Hematopoietic multipotent progenitor cell treated with erythropoietin and hydrocortisone succinate and interleukin-3 and kit ligand, for 8 days (in vitro differentiated cells): ENCODE results near the gene KLHL4.
"Not testable (repeated sequence)": the region's sequence is repeated elsewhere in the genome, so short reads cannot be mapped to it uniquely, and the experiment has no call there.

Experiments
- DNase-seq: peaks from one replicate; pipeline ENCODE4 v3.0.0-alpha.2; 2015

KLHL4 gene

GRCh38 chrX:87679849-87680248 lies 162.2 kb downstream of the KLHL4 start:
- no peak for DNase-seq

GRCh38 chrX:87687703-87688102 lies 170.1 kb downstream of the KLHL4 start:
- no peak for DNase-seq

- DNase-seq = not testable (repeated sequence)
These were observed 170.6 kb downstream of the KLHL4 start for GRCh38 chrX:87688113-87688748.

GRCh38 chrX:87689218-87689617 lies 171.6 kb downstream of the KLHL4 start:
- not testable (repeated sequence) for DNase-seq

GRCh38 chrX:87693204-87693603 lies 175.6 kb downstream of the KLHL4 start:
- no peak for DNase-seq

GRCh38 chrX:87697409-87697808 lies 179.8 kb downstream of the KLHL4 start:
- DNase-seq = no peak

- no peak for DNase-seq
These were observed 185.2 kb downstream of the KLHL4 start for GRCh38 chrX:87702795-87703194.

- DNase-seq = not testable (repeated sequence)
These were observed 185.9 kb downstream of the KLHL4 start for GRCh38 chrX:87703469-87703868.

GRCh38 chrX:87706134-87706533 lies 188.5 kb downstream of the KLHL4 start:
- DNase-seq = no peak

GRCh38 chrX:87710580-87710979 lies 193.0 kb downstream of the KLHL4 start:
- no peak for DNase-seq
